ENCODE data around the gene GALNT8.

- TF ChIP-seq CTCF (IDR thresholded peaks at IDR 0.05) (no peak), POLR2AphosphoS5 (IDR thresholded peaks at IDR 0.05; ENCODE audit: insufficient read depth in 1 of 2, low read depth in 1 of 2) (no peak)
Measured at GRCh38 chr12:4767186-4767585, 47.0 kb downstream of the GALNT8 start.
